SK-MEL-5 (cell line): ENCODE data around the gene SCLT1. TPM values are rescaled to one million over a fixed set of nuclear protein-coding genes. Genes with fewer than 3 reads are reported as not detected.

ENCODE experiments used
- DNase-seq: peaks from one replicate; pipeline ENCODE4 v3.0.0-alpha.2; 2016; ENCODE audit warnings: low read depth, low spot score
- in situ Hi-C: cut with HindIII; loops from 2 replicates; pipeline ENCODE4 v1.10.0; 2016; ENCODE audit warnings: low sequenced_read_pairs, high pct_unique_total_duplicates, low pct_unique_long_range_greater_than_20kb
- total RNA-seq: library from RNA; depleted of rRNA; stranded (reverse); fragments of >200 nt; shearing (Covaris generic); gene quantifications from 2 replicates; pipeline ENCODE4 v1.2.3, GENCODE V29; 2014

SCLT1 gene
- total RNA-seq, 1 experiment from 2014 or later, result 10.8 TPM

- in situ Hi-C loops, result no loop called here
- DNase-seq, result no peak
Measured at GRCh38 chr4:128865132-128865531, 228.2 kb downstream of the SCLT1 start.

GRCh38 chr4:128863312-128864075, 229.8 kb downstream of the SCLT1 start:
- DNase-seq, result peak; percentile 78
- in situ Hi-C loops, result no loop called here

DNA sequence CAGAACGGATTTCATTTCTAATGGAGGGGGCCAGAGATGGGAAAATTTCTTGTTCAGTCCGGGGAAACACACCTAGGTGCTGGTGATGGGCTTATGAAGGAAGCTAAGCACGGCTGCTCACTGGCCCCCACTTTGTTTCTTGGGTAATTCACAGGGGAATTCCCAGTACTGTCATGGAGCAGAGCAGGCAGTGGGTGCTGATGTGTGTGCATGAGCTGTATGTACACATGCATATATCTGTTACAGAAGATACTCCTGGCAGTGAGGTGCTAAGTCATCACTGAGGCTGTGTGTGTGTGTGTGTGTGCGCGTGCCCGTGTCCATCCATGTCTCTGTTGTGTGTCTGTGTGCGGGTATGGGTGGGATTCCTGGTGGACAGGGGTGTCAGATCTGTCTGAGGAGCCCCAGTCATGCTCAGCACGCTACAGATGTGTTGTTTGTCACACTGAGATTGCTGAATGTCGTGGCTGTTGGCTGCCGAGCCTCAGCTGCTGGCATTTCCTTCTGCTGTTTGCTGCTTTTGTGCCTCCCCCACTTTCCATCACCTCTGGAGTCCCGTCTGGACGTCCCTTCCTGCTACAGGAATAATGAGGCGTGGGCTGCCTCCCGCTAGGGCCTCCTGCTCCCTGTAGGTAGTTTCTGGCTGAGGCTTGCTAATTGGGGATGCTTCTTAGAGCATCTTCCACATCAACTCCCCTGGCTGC, 230.6 kb downstream of the SCLT1 start:
- in situ Hi-C loops, result no loop called here
- DNase-seq, result no peak

DNA sequence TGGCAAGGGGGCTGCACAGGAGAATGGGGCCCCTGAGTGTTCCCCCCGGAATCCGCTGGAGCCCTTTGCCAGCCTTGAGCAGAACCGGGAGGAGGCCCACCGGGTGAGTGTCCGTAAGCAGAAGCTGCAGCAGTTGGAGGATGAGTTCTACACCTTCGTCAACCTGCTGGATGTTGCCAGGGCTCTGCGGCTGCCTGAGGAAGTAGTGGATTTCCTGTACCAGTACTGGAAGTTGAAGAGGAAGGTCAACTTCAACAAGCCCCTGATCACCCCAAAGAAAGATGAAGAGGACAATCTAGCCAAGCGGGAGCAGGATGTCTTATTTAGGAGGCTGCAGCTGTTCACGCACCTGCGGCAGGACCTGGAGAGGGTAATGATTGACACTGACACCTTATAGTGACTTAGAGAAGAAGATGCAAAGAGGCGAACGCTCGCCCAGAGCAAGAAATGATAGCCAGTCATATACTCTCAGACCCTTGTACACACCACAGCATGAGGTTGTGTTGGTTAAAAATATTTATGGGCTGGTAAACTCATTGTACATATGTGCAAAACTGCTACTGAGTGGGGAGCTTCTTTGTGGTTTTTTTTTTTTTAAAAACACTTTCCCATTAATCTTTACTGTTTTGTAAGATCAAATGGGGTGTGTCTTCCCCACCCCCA, 231.4 kb downstream of the SCLT1 start:
- in situ Hi-C loops, result no loop called here
- DNase-seq, result no peak

DNA sequence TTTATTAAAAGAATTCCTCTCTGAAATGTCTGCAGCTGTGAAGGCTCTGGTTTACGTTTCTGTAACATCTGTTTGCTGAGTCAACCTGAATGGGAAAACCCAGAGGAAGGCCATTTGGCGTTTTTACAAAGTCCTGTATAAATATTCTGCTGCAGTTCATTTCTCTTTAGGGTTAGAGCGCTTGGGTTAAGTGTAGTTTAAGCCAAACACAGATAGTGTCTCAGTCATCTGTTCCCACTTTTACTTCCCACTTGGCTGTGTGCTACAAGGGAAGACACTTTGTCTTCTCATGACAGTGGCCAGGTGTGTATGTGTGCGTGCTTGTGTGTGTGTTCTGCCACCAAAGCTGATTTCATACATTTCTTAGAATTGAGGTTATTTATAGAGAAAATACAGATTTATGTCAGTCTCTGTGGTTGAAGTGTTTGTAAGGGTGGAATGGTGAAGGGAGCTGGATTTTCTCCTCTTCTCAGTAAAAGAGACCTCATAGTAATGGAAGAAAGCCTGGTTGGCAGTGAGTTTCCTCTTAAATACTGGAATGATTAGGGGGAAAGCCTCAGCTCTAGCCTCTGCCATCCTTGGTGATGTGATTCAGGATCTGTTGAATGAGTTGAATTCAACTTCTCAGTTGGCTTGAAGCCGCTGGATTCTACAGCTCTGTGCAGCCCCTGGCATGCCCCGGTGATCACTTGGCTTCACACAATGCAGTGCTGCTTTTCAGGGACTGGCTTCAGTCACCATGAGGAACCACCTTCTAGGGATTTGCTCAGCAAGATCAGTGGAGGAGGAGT, 233.3 kb downstream of the SCLT1 start:
- no peak for DNase-seq
- in situ Hi-C loops, result no loop called here

GRCh38 chr4:128858879-128859671, 234.3 kb downstream of the SCLT1 start:
- in situ Hi-C loops, result no loop called here
- DNase-seq, result no peak

DNA sequence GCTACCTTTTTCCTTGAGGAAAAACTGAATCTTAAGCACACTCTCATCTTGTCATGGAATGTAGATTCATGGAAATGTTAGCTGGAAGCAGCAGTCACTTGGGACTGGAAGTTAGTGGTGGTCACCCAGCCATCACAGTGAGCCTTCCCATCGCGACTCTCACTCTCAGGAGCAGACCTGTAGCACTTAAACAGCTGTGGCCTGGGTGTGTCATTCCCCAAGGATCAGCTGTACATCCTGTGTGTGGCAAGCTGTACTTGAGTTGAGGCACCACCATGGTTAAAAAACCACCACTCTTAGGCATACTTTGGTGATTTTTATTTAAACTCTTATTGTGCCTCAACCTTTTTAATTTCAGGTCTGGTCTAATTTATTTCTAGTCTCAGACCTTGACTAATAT, 237.1 kb downstream of the SCLT1 start:
- in situ Hi-C loops, result no loop called here

GRCh38 chr4:128855621-128856020, 237.7 kb downstream of the SCLT1 start:
- in situ Hi-C loops, result no loop called here
- DNase-seq, result no peak

More for the DNA sequence above, 237.1 kb downstream of the SCLT1 start:
- DNase-seq, result no peak

DNA sequence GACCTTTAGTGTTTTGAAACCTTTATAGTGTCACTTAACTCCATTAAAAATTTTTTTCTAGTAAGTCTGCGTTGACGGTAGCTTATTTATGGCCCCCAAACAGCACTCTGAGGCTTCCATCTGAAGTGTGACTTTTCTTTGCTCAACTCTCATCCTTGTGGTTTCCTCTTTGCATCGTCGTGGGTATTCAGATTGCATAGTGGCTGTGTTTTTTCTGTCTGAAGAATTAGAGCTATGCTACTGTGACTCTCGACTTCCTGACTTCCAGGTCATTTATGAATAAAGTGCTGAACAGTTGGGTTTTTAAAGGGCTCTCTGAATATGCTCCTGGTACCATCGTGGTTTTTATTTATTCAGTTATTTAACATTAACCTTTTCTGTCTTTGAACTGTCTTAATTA, 238.9 kb downstream of the SCLT1 start:
- DNase-seq, result no peak
- in situ Hi-C loops, result no loop called here

GRCh38 chr4:128853741-128854140, 239.6 kb downstream of the SCLT1 start:
- DNase-seq, result no peak
- in situ Hi-C loops, result no loop called here

DNA sequence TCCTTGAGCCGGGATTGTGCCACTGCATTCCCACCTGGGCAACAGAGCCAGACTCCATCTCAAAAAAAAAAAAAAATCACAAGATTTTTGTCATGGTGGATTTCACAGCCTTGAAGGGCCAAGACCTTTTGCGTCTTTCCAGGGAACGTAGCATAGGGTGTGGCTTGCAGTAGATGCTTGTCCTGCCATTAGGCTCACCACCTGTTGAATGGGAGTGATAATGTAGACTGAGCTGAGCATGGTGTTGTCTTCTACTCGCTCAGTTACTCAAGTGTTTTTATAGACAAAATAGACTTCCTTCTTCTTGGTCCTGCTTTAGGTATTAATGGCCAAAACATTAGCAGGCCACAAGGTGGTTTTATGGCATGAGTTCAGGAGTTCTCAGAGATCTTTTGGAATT, 243.1 kb downstream of the SCLT1 start:
- no peak for DNase-seq
- in situ Hi-C loops, result no loop called here

DNA sequence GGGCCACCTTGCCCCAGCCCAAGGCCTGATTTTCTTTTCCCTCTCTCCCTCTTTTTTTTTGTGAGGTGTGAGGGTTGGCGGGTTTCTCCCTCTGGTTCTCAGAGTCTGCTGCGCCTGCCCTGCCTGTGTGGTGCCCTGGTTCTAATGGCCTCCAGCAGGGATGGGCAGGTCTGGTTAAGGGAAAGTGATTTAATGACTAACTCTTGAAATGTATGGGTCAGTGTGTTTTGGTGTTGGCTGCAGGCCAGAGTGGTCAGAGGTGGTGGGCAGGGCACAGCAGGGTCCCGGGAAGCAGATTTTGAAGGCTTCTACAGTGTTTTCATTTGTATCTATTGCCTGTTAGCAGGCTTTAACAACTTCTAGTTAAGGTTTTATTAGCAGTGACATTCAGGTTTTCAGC, 244.9 kb downstream of the SCLT1 start:
- in situ Hi-C loops, result no loop called here
- DNase-seq, result no peak

DNA sequence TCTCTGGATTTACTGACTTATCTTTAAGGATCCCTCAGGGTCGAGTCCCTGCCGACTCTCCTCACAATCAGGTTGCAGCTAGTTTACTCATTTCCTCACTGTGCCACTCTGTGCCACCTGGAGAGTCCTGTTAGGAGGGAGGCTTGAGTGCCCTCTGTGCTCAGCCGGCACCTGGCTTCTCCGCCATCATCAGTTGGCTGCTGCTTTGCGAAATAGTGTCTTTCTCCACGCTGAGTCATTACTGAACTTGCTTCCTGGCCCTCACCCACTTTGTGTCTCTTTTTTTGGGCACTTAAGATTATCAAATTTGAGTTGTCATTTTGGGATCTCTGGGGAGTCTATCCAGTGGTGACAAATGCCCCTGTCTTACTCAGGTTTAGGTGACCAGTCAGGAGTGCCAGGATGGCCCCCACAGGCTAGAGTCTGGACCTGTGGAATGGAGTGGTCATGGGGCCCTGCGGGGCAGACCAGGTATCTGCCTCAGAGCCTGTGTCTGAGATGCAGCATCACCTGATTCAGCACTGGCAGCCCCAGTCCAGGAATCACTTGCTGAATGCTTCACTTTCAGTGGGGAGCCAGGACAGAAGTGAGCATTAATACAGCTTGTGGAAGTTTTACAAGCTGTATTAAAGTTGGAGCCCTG, 246.1 kb downstream of the SCLT1 start:
- in situ Hi-C loops, result no loop called here
- DNase-seq, result no peak

DNA sequence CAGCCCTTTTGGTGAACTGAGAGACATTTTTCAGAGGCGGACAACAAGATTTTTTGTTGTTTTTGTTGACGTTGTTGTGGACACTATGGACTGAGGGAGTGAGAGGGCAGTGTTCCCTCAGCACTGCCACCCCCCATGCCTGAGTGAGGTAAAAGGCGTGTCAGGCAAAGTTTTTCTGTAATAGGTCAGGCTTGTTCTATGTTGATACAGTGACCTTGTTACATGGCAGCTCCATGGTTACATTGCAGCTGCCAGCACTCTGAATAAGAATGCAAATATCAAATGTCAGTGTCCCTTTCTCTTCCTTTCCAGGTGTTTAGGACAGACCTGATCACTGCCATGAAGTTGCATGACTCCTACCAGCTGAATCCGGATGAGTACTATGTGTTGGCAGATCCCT, 247.3 kb downstream of the SCLT1 start:
- no peak for DNase-seq
- in situ Hi-C loops, result no loop called here

- in situ Hi-C loops, result no loop called here
- DNase-seq, result no peak
Measured at GRCh38 chr4:128844931-128845330, 248.4 kb downstream of the SCLT1 start.

GRCh38 chr4:128841402-128841801, 251.9 kb downstream of the SCLT1 start:
- in situ Hi-C loops, result no loop called here
- no peak for DNase-seq
